HepG2 (cell line): ENCODE results near the gene NARF. TPM values are rescaled to one million over a fixed set of nuclear protein-coding genes. Genes with fewer than 3 reads are reported as not detected.

Experiments
- HHEX ChIP-seq: IDR thresholded peaks from 2 replicates; pipeline ENCODE4 v1.6.1; 2016; ENCODE audit warnings: control low read depth
- HNRNPL ChIP-seq: fragments of 200-400 bp; formaldehyde crosslinking; IDR thresholded peaks from 2 replicates; pipeline ENCODE4 v1.6.1; 2017; ENCODE audit warnings: mild to moderate bottlenecking, low read depth, low read length
- NFE2 ChIP-seq: sonication (generic); formaldehyde crosslinking; IDR thresholded peaks from 2 replicates; pipeline ENCODE4 v1.4.0; 2020; ENCODE audit warnings: missing genetic modification reagents
- PTBP1 ChIP-seq: fragments of 200-400 bp; formaldehyde crosslinking; IDR thresholded peaks from 2 replicates; pipeline ENCODE4 v1.6.1; 2018; ENCODE audit warnings: low read length, low read depth; ENCODE audit not compliant: poor library complexity, severe bottlenecking
- RFX5 ChIP-seq: IDR thresholded peaks from 2 replicates; pipeline ENCODE4 v1.6.1; 2011; ENCODE audit warnings: low read depth, low read length, improper control_type of control experiment
- TBX3 ChIP-seq: fragments of 450-650 bp; IDR thresholded peaks from 2 replicates; pipeline ENCODE4 v1.6.1; 2017; ENCODE audit warnings: antibody characterized with exemption, mild to moderate bottlenecking, inconsistent platforms, borderline replicate concordance
- U2AF2 ChIP-seq: fragments of 200-400 bp; formaldehyde crosslinking; IDR thresholded peaks from 2 replicates; pipeline ENCODE4 v1.6.1; 2017; ENCODE audit warnings: low read depth, mild to moderate bottlenecking, low read length
- ZNF138 ChIP-seq: sonication (generic); formaldehyde crosslinking; IDR thresholded peaks from 2 replicates; pipeline ENCODE4 v1.5.0; 2020; ENCODE audit warnings: mild to moderate bottlenecking, low read depth, missing genetic modification reagents
- ZNF432 ChIP-seq: sonication (generic); formaldehyde crosslinking; IDR thresholded peaks from 2 replicates; pipeline ENCODE4 v1.5.0; 2020; ENCODE audit warnings: missing genetic modification reagents, mild to moderate bottlenecking, borderline replicate concordance
- ZNF496 ChIP-seq: sonication (generic); formaldehyde crosslinking; IDR thresholded peaks from 2 replicates; pipeline ENCODE4 v1.8.1; 2023; ENCODE audit warnings: mild to moderate bottlenecking, moderate library complexity, missing genetic modification reagents; ENCODE audit not compliant: insufficient replicate concordance
- ZNF674 ChIP-seq: sonication (generic); formaldehyde crosslinking; IDR thresholded peaks from 2 replicates; pipeline ENCODE4 v1.5.0; 2020; ENCODE audit warnings: low read depth, mild to moderate bottlenecking, missing genetic modification reagents
- polyA plus RNA-seq, 8 experiments: library from polyadenylated mRNA; depleted of rRNA in 3 of 8; stranded (reverse) in 7 of 8; unstranded in 1 of 8; fragments of >200 nt; fragmentation: Illumina TruSeq in 4 of 8; extraction: Trizol in 4 of 8; gene quantifications; 2 replicates each; pipeline versions ENCODE4 v1.2.1 to v1.2.3, GENCODE V29; 2011 to 2016; ENCODE audit warnings: low read depth in 4 of 8, missing spikeins in 1 of 8, mixed read lengths in 1 of 8; ENCODE audit not compliant: insufficient read depth in 1 of 8
- total RNA-seq, 5 experiments: library from RNA; depleted of rRNA; stranded (reverse); fragments of >200 nt; fragmentation: Illumina TruSeq; extraction: Trizol; gene quantifications; 2 replicates each; pipeline ENCODE4 v1.2.3, GENCODE V29; 2016; ENCODE audit warnings: low read depth in 1 of 5
- TF ChIP-seq, protein P1 (sequence below): sonication (generic); formaldehyde crosslinking; IDR thresholded peaks from 2 replicates; pipeline ENCODE4 v1.8.0; 2022; ENCODE audit warnings: missing genetic modification reagents, mild to moderate bottlenecking, inconsistent platforms, borderline replicate concordance
- TF ChIP-seq, protein P2 (sequence below): sonication (generic); formaldehyde crosslinking; IDR thresholded peaks from 2 replicates; pipeline ENCODE4 v1.5.0; 2020; ENCODE audit warnings: mild to moderate bottlenecking, missing genetic modification reagents
- TF ChIP-seq, protein P3 (sequence below): sonication (generic); formaldehyde crosslinking; IDR thresholded peaks from 2 replicates; pipeline ENCODE4 v1.9.0; 2021; ENCODE audit warnings: missing genetic modification reagents, borderline replicate concordance
- TF ChIP-seq, protein P4 (sequence below): IDR thresholded peaks from 2 replicates; pipeline ENCODE4 v1.6.1; 2016; ENCODE audit warnings: low read depth
- TF ChIP-seq, protein P5 (sequence below): sonication (generic); formaldehyde crosslinking; conservative IDR thresholded peaks from 2 replicates; pipeline ENCODE4 v1.4.0; 2020; ENCODE audit warnings: missing genetic modification reagents

NARF gene
- total and polyA plus RNA-seq, 2 of the 13 experiments (the other 11 are each of a cell fraction or from before 2014, with no cell fraction given), result 61.1 to 144 TPM

DNA sequence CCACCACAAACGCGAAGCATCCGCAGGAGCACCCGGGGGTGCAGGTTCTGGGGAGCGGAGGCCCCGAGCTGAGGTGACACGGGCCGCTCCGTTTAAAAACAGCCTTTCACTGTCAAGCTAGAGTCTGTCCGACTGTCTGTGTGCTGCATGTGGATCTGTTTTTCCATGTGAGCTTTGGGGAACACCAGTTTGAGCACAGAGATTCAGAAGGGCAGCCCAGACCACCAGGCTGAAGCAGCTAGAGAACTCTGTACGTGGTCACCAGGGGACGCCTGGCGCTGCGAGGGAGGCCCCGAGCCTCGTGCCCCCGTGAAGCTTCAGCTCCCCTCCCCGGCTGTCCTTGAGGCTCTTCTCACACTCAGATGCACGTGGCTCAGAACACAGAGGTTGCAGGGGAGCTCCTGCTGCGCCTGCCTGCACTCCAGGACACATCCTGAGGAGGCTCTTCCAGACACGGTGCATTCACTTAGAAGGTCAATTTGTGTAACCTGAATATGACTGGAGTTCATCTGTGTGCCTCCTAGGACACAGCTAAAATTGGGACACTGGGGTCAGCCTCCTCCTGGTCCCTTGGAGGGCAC, 45.3 kb downstream of the NARF start (continued):
- TF ChIP-seq, protein P1, sequence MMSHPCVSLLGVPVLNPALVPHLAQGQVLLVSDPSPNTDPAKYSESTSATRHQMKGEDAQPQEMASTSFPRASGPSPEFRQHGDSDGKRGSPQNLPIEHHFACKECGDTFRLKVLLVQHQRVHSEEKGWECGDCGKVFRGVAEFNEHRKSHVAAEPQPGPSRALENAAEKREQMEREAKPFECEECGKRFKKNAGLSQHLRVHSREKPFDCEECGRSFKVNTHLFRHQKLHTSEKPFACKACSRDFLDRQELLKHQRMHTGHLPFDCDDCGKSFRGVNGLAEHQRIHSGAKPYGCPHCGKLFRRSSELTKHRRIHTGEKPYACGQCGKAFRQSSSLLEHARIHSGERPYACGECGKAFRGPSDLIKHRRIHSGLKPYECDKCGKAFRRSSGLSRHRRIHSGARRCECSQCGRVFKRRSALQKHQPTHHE, result 0 out of 2 replicates have a peak, but pooled peaks have one; percentile 55
- TF ChIP-seq U2AF2, result no peak
- no peak for TF ChIP-seq ZNF674 (CRISPR knock-in tag)
- TF ChIP-seq, protein P2, sequence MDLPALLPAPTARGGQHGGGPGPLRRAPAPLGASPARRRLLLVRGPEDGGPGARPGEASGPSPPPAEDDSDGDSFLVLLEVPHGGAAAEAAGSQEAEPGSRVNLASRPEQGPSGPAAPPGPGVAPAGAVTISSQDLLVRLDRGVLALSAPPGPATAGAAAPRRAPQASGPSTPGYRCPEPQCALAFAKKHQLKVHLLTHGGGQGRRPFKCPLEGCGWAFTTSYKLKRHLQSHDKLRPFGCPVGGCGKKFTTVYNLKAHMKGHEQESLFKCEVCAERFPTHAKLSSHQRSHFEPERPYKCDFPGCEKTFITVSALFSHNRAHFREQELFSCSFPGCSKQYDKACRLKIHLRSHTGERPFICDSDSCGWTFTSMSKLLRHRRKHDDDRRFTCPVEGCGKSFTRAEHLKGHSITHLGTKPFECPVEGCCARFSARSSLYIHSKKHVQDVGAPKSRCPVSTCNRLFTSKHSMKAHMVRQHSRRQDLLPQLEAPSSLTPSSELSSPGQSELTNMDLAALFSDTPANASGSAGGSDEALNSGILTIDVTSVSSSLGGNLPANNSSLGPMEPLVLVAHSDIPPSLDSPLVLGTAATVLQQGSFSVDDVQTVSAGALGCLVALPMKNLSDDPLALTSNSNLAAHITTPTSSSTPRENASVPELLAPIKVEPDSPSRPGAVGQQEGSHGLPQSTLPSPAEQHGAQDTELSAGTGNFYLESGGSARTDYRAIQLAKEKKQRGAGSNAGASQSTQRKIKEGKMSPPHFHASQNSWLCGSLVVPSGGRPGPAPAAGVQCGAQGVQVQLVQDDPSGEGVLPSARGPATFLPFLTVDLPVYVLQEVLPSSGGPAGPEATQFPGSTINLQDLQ (CRISPR knock-in tag), result 0 out of 2 replicates have a peak, but pooled peaks have one; percentile 73
- TF ChIP-seq, protein P3, sequence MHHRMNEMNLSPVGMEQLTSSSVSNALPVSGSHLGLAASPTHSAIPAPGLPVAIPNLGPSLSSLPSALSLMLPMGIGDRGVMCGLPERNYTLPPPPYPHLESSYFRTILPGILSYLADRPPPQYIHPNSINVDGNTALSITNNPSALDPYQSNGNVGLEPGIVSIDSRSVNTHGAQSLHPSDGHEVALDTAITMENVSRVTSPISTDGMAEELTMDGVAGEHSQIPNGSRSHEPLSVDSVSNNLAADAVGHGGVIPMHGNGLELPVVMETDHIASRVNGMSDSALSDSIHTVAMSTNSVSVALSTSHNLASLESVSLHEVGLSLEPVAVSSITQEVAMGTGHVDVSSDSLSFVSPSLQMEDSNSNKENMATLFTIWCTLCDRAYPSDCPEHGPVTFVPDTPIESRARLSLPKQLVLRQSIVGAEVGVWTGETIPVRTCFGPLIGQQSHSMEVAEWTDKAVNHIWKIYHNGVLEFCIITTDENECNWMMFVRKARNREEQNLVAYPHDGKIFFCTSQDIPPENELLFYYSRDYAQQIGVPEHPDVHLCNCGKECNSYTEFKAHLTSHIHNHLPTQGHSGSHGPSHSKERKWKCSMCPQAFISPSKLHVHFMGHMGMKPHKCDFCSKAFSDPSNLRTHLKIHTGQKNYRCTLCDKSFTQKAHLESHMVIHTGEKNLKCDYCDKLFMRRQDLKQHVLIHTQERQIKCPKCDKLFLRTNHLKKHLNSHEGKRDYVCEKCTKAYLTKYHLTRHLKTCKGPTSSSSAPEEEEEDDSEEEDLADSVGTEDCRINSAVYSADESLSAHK (CRISPR knock-in tag), result no peak
- TF ChIP-seq, protein P4, sequence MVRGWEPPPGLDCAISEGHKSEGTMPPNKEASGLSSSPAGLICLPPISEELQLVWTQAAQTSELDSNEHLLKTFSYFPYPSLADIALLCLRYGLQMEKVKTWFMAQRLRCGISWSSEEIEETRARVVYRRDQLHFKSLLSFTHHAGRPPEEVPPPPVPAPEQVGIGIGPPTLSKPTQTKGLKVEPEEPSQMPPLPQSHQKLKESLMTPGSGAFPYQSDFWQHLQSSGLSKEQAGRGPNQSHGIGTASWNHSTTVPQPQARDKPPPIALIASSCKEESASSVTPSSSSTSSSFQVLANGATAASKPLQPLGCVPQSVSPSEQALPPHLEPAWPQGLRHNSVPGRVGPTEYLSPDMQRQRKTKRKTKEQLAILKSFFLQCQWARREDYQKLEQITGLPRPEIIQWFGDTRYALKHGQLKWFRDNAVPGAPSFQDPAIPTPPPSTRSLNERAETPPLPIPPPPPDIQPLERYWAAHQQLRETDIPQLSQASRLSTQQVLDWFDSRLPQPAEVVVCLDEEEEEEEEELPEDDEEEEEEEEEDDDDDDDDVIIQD (CRISPR knock-in tag), result no peak
- no peak for TF ChIP-seq TBX3
- no peak for TF ChIP-seq ZNF432
- TF ChIP-seq, protein P5, sequence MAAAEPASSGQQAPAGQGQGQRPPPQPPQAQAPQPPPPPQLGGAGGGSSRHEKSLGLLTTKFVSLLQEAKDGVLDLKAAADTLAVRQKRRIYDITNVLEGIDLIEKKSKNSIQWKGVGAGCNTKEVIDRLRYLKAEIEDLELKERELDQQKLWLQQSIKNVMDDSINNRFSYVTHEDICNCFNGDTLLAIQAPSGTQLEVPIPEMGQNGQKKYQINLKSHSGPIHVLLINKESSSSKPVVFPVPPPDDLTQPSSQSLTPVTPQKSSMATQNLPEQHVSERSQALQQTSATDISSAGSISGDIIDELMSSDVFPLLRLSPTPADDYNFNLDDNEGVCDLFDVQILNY, result no peak
- no peak for TF ChIP-seq PTBP1
- no peak for TF ChIP-seq NFE2 (CRISPR knock-in tag)
- TF ChIP-seq ZNF138, result no peak
- TF ChIP-seq RFX5, result no peak
- no peak for TF ChIP-seq HHEX (CRISPR knock-in tag)
- no peak for TF ChIP-seq HNRNPL
- TF ChIP-seq ZNF496 (CRISPR knock-in tag), result no peak
